ENCODE results near the gene ADCY10.
"Not testable (repeated sequence)": the region's sequence is repeated elsewhere in the genome, so short reads cannot be mapped to it uniquely, and the experiment has no call there.

The ADCY10 gene

GRCh38 chr1:167882376-167882775, 31.6 kb downstream of the ADCY10 start:
- no peak for DNase-seq

DNA sequence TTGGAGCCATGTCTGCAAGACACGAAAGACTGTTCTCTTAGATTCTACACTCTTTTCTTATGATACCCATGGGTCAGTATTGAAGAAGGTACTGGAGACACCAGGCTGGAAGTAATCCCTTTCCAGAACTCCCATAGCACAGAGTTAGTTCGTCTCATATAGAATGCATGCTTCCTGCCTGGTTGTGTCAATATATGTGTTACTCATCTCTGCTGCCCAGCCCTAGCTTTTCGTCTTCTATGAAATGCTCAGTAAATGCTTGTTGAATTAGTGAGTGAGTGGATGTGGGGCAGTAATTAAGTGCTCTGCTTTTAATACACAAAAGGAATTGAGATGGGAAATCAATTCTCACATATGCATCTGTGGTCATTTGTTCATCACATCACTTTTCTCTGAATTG, 32.1 kb downstream of the ADCY10 start:
- no peak for DNase-seq

- no peak for DNase-seq
These were observed 32.9 kb downstream of the ADCY10 start for GRCh38 chr1:167881069-167881468.

GRCh38 chr1:167880580-167881021, 33.3 kb downstream of the ADCY10 start:
- DNase-seq: no peak

DNA sequence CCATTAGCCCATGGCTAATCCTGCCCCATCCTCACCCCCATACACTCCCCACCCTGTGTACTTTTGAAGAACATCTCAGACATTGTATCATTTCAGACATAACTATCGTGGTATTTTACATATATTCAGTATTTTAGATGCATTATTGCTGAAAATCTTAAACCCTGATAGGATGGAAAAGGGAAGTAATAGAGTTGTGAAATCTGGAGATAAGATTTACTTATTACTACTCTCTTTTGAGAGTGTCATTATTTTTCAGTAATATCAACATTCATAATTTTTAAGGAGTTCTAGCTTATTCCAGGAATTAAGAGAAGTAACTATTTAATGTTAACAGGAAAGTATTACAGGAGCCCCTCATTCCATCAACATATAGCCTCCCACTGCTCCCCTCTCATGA, 34.4 kb downstream of the ADCY10 start:
- DNase-seq: no peak

DNA sequence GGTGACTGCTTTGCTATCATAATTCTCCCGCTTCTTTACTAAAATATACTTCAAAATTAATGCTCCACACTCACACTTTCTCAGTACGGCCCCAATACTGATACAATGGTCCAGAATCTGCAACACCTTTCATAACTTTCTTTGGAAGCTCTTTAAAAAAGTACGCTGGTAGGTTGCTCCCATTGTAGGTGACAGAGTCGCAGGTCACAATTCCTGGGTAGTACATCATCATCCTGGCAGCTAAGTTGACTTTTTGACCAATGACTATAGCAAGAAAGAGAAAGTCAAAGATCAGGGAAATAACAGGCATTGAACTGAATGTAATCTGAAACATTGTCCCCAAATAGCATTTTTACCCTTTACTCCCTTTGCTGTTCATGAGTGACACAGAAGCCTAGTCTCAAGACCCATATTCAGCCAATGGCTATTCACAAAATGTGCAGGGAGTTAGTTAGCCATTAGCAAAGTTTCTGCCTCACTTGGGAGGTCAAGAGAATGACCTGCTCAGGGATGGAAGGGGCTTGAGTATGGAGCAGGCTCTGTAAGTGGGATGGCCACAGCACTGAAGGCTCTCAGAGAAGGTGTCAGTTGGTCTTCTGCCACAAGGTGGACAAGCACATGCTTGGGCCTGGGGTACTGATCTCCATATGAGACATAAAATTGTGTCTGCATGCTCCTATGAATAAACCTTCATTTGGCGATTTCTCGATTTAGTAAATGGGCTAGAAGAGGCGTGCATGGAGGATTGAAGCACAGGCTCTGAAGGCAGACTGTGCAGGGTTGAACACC, 35.4 kb downstream of the ADCY10 start:
- DNase-seq: no peak

- DNase-seq: no peak
These were observed 37.2 kb downstream of the ADCY10 start for GRCh38 chr1:167876597-167877175.

DNA sequence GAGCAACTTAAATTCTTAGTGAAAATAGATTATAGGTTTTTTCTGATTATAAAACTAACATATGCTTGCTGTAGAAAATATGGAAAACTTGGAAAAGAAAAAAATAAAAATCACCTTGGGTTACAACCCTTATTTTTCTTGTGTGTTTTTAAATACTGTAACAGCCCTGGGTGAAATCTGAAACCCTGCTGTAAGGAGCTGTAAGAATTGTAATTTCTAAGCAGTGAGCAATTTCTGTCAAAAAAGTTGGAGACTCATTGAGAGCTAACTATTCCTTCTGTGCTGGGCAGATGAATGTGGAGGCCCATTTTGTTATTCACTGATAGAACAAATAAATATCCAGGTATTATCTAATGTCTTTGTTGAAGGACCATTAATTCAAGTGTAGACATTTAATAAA, 42.6 kb downstream of the ADCY10 start:
- DNase-seq: no peak

DNA sequence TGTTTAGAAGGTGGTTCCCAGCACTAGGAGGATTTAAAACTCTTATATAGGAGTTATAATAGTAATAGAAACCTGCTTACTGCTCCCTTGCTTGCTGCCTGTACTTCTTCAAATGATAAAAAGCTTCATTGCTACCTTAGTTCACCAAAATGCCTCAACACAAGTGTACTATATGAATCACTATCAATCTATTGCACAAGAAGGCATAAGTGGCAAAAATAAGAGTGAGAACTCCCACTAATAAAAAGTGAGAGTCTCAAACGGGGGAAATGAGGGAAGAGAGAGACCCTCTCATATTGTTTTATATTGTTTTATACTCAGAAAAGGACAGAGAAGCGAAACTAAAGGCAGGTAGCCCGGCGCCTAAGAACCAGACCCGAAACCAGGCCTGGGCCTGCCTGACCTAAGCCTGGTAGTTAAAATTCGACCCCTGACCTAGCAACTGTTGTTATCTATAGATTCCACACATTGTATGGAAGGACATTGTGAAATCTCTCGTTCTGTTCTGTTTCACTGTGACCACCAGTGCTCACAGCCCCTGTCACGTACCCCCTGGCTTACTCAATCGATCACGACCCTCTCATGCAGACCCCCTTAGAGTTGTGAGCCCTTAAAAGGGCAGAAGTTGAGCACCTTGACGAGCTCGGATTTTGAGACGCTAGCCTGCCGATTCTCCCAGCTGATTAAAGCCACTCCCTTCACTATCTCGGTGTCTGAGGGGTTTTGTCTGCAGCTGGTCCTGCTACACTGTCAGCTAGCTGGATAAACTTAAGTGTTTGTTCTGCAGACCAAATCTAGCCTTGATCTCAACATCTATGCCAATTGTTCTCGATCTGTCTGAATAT, 44.6 kb downstream of the ADCY10 start:
- DNase-seq: not testable (repeated sequence)

DNA sequence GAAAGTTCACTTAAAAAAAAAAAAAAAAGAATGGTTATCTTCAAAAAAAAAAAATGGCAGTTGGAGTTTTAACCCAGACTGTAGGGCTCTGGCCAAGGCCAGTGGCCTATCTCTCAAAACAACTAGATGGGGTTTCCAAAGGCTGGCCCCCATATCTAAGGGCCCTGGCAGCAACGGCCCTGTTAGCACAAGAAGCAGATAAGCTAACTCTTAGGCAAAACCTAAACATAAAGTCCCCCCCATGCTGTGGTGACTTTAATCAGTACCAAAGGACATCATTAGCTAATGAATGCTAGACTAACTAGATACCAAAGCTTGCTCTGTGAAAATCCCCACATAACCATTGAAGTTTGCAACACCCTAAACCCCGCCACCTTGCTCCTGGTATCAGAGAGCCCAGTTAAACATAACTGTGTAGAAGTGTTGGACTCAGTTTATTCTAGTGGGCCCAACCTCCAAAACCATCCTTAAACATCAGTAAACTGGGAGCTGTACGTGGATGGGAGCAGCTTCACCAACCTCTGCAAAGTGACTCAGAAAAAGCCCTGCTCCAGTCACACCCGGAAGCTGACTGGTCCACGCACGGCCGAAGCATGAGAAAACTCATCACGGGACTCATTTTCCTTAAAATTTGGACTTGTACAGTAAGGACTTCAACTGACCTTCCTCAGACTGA, 47.1 kb downstream of the ADCY10 start:
- not testable (repeated sequence) for DNase-seq

- DNase-seq: not testable (repeated sequence)
These were observed 47.6 kb downstream of the ADCY10 start for GRCh38 chr1:167866326-167866725.

GRCh38 chr1:167865804-167866308, 48.1 kb downstream of the ADCY10 start:
- not testable (repeated sequence) for DNase-seq

GRCh38 chr1:167865193-167865592, 48.7 kb downstream of the ADCY10 start:
- DNase-seq: not testable (repeated sequence)

DNA sequence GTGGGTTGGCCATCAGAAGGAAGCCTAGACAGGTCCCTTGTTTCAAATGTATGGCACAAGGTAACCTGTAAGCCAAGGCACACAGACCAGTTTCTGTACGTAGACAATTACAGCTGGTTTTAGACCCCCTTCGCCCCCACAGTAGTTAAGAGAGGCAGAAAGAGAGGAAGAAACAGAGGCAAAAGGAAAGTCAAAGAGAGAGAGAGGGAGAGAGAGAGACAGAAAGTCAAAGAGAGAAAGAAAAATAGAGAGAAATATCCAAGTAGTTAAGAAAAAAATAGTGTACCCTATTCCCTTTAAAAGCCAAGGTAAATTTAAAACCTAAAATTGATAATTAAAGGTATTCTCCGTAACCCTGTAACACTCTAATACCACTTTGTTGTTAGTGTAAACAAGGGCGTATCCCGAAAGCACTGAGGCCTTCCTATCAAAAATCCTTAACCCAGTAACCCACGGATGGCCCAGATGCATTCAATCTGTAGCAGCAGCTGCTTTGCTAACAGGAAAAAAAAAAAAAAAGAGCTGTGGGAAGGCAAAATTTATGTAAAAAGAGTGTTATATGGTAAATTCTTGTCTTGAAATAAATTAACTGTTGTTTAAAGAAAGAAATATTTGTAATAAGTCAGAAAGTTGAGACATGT, 49.4 kb downstream of the ADCY10 start:
- no peak for DNase-seq

DNA sequence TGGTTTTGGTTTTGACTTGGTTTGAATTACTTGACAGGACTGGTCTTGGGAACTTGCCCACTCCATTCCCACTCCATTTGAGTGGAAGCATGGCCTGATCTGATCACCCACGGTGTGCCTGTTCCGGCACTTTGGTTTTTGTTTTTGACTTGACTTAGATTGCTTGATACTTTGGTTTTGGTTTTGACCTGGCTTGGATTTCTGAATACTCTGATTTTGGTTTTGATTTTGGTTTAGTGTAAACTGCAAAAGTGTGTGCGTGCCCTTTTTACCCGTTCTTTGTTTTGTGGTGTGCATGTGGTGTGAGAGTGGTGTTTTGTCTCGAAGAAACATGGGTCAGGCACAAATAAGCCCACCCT, 50.0 kb downstream of the ADCY10 start:
- DNase-seq: no peak

DNA sequence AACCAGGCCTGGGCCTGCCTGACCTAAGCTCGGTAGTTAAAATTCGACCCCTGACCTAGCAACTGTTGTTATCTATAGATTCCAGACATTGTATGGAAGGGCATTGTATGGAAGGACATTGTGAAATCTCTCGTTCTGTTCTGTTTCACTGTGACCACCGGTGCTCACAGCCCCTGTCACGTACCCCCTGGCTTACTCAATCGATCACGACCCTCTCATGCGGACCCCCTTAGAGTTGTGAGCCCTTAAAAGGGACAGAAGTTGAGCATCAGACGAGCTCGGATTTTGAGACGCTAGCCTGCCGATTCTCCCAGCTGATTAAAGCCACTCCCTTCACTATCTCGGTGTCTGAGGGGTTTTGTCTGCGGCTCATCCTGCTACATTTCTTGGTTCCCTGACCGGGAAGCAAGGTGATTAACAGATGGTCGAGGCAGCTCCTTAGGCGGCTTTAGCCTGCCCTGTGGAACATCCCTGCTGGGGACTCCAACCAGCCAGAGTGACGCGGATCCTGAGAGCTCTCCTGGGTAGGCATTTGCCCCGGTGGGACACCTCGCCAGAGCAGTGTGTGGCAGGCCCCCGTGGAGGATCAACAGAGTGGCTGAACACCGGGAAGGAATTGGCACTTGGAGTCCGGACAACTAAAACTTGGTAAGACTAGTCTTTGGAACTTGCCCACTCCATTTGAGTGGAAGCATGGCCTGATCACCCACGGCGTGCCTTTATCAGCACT, 50.6 kb downstream of the ADCY10 start:
- not testable (repeated sequence) for DNase-seq

- DNase-seq: no peak
These were observed 51.4 kb downstream of the ADCY10 start for GRCh38 chr1:167862432-167863076.

GRCh38 chr1:167861664-167862381, 52.1 kb downstream of the ADCY10 start:
- DNase-seq: no peak

GRCh38 chr1:167860231-167860923, 53.6 kb downstream of the ADCY10 start:
- DNase-seq: no peak

All from DMS79 treated with DMSO at 0.1 percent for 48 hours (cell line).